ENCODE measurements around the gene COX8A. TPM values are rescaled to one million over a fixed set of nuclear protein-coding genes. Genes with fewer than 3 reads are reported as not detected.
A peak's percentile ranks its signal among the peaks of the same experiment; 100 is the strongest.

COX8A gene
- total RNA-seq, 4 donors from 2014 or later, result 41.0 to 359 (median 139) TPM

DNA sequence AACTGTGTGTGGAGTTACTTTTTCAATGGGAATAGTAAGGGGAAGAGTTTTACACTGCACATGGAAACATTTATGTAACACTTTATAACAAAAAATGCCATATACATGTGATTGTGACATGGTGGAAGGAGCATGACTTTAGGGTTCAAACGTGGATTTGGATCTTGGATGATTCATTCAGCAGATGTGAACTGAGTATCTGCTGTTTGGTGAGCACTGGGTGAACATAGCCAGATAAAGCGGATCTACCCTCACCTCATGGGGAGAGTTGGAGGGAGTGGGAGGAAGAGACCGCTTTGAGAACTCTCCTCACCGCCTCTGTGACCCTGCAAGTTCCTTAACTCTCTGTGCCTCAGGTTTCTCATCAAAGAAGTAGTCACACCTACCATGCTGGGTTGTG, 32.5 kb upstream of the COX8A start:
- intact Hi-C loops (cut with DNase I; ENCODE audit: low total_unique reads), result loop anchor here (10.0 kb wide), 1 partner anchor 177 kb away; the partner anchor contains the start of gene ZFTA
- no peaks in the 10 kb centered on the region for H3K36me3 ChIP-seq
- no peak for DNase-seq
- no peaks in the 10 kb centered on the region for H3K27me3 ChIP-seq
- no peak for TF ChIP-seq POLR2A (IDR thresholded peaks at IDR 0.05)
- TF ChIP-seq CTCF (IDR thresholded peaks at IDR 0.05), result no peak
- peaks cover 0 to 5% of the 10 kb centered on the region in 2 donors for H3K4me1 ChIP-seq
- no peak overlapping the region for H3K27ac ChIP-seq
- no peaks in the 10 kb centered on the region for H3K9me3 ChIP-seq
- no peak overlapping the region for H3K4me3 ChIP-seq

DNA sequence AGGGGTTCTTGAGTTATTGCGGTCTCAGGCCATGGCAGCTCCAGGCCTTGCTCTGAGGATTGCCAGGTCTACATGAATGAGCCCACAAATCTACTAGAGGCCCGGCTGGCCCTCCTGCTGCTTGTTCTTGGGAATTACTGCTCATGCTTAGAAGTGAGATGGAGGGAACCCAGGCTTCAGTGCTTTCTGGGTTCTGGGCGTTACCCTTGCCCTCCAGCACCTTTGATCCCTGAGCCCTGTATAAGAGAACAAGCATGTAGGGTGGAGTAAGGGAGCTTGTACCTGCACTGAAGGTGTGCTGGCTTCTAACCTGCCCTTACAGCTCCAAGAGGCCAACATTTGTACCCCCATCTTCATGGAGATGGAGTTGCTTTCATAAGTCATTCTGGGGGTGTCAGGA, 31.6 kb upstream of the COX8A start:
- peaks cover 0 to 5% of the 10 kb centered on the region in 2 donors for H3K4me1 ChIP-seq
- no peak overlapping the region for H3K27ac ChIP-seq
- TF ChIP-seq CTCF (IDR thresholded peaks at IDR 0.05) (no peak), POLR2A (IDR thresholded peaks at IDR 0.05) (no peak)
- no peaks in the 10 kb centered on the region for H3K27me3 ChIP-seq
- no peaks in the 10 kb centered on the region for H3K36me3 ChIP-seq
- no peak for DNase-seq
- H3K4me3 ChIP-seq, result no peak overlapping the region
- intact Hi-C loops (cut with DNase I; ENCODE audit: low total_unique reads), result loop anchor here (10.0 kb wide), 1 partner anchor 178 kb away; the partner anchor contains the start of gene ZFTA
- H3K9me3 ChIP-seq, result no peaks in the 10 kb centered on the region

- Histone ChIP-seq H3K36me3 (no peaks in the 10 kb centered on the region), H3K4me3 (no peak overlapping the region), H3K9me3 (no peaks in the 10 kb centered on the region), H3K27ac (peak overlapping the region; percentile 11 to 48), H3K4me1 (peaks cover 0 to 5% of the 10 kb centered on the region in 2 donors), H3K27me3 (no peaks in the 10 kb centered on the region)
- intact Hi-C loops (cut with DNase I; ENCODE audit: low total_unique reads), result loop anchor here (10.0 kb wide), 1 partner anchor 180 kb away; the partner anchor contains the start of gene ZFTA
- DNase-seq, result peak in 1 of 2 donors; percentile 26
- no peak for TF ChIP-seq CTCF (IDR thresholded peaks at IDR 0.05)
- TF ChIP-seq POLR2A (IDR thresholded peaks at IDR 0.05), result no peak
These were observed 29.4 kb upstream of the COX8A start for GRCh38 chr11:63944987-63945386.

DNA sequence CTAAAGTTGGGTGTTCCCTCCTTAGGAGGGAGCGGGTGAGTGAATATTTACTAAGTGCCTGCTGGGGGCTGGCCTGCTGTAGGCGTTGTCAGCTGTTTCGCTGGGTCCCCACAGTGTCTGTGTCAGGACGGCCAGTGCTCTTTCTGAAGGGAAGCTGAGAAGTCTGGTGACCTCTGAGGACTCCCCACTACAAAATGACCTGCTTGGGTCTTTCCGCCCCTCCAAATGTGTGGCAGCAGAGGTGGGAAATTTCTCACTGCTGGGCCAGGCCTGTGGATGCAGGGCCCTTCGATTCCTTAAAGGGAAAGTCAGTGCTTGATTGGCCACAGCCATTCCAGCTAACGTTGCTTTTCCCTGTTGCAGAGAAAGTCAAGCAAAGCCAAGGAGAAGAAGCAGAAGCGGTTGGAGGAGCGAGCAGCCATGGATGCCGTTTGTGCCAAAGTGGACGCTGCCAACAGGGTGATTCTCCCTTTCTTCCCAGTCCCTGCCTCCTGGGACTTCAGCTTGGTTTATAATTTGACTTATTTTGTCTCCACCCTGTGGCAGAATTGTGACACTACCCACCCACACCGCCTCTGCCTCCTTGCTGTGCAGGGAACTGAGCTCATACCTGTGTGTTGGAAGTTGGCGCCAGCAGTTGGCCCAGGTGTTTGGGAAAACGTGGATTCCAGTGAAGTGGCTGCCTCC, 28.8 kb upstream of the COX8A start:
- no peak overlapping the region for H3K4me3 ChIP-seq
- H3K9me3 ChIP-seq, result no peaks in the 10 kb centered on the region
- H3K27me3 ChIP-seq, result no peaks in the 10 kb centered on the region
- TF ChIP-seq POLR2A (IDR thresholded peaks at IDR 0.05) (no peak), CTCF (IDR thresholded peaks at IDR 0.05) (peak; percentile 77 to 92 (median 84))
- DNase-seq, result peak; percentile 76 to 78
- H3K4me1 ChIP-seq, result peaks cover 0 to 5% of the 10 kb centered on the region in 2 donors
- H3K27ac ChIP-seq, result peak overlapping the region; percentile 11 to 48
- H3K36me3 ChIP-seq, result no peaks in the 10 kb centered on the region
- intact Hi-C loops (cut with DNase I; ENCODE audit: low total_unique reads), result loop anchor here (2.0 to 10.0 kb wide), 2 partner anchors 107 to 181 kb away; partner anchors contain the start of genes MARK2 and ZFTA

- no peaks in the 10 kb centered on the region for H3K36me3 ChIP-seq
- no peaks in the 10 kb centered on the region for H3K4me1 ChIP-seq
- no peak overlapping the region for H3K27ac ChIP-seq
- H3K9me3 ChIP-seq, result no peaks in the 10 kb centered on the region
- H3K4me3 ChIP-seq, result no peak overlapping the region
- intact Hi-C loops (cut with DNase I; ENCODE audit: low total_unique reads), result no loop called here
- no peak for TF ChIP-seq CTCF (IDR thresholded peaks at IDR 0.05)
- no peak for TF ChIP-seq POLR2A (IDR thresholded peaks at IDR 0.05)
- no peak for DNase-seq
- no peaks in the 10 kb centered on the region for H3K27me3 ChIP-seq
These were observed 22.5 kb upstream of the COX8A start for GRCh38 chr11:63951779-63952536.

Data from uterus (tissue), 4 donors.